ENCODE results near the gene FTO.

FTO gene

DNA sequence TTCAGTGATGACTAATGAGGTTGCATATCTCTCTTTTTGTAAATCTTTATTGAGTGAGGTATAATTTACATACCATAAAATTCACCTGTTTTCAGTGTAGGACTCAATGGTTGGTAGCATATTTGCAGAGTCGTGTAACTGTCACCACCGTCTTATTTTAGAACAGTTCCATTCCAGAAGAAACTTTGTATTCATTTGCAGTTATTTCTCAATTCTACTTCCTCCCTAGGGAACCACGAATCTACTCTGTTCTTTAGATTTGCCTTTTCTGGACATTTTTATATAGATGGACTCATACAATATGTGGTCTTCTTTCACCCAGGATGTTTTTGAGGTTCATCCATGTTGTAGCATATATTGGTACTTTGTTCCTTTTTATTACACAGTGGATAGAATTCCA lies 3.7 kb downstream of the FTO start:
- H3K27ac ChIP-seq, result no peak overlapping the region
- no peak for DNase-seq (ENCODE audit: low read depth, low spot score)

DNA sequence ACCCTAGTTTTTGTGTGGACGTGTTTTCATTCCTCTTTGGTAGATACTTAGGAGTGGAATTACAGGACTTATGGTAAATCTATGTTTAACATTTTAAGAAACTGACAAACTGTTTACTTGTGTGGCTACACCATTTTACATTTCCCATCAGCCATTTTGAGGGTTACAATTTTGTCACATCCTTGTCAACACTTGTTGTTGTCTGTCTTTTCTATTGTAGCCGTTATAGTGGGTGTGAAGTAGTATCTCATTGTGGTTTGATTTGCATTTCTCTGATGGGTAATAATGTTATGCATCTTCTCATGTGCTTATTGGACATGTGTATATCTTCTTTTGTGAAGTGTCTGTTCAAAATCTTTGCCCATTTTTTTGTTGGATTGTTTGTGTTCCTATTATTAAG lies 4.5 kb downstream of the FTO start:
- no peak overlapping the region for H3K27ac ChIP-seq
- DNase-seq (ENCODE audit: low read depth, low spot score), result no peak

DNA sequence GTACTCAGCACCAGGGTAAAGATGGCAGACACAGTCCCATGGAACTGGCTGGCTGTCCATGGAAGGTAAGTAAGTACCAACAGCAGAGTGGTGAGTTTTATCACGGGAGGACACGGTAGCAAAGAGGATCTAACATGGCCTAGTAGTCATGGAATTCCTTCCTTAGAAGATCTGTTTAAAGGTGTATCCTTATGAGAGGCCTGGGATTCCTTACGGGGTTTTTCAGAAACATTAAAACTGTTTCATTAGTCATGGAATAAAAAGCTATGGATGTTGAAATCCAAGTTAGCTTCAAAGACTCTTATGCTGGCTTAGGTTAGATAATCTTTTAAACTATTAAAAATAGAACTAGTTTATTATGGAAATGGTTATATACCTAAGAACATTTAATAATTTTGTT lies 7.4 kb downstream of the FTO start:
- no peak overlapping the region for H3K27ac ChIP-seq
- DNase-seq (ENCODE audit: low read depth, low spot score), result no peak

DNA sequence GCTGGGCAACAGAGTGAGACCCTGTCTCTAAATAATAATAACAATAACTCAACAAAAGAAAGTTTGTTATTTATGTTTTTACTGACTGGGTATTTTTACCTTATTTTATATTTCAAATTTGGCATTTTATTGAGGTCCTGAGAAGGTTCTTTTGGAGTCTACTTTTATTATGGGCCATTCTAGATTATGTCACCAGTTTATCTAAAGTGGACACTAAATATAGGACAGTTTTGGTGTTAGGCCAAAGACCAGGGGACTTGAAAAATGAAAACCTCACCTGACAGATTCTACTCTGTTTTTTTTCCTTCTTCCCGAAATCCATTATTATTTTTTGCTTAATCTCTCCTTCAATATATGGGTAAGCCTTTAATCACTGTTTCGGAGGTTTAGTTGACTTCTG lies 8.1 kb downstream of the FTO start:
- no peak for DNase-seq (ENCODE audit: low read depth, low spot score)
- H3K27ac ChIP-seq, result no peak overlapping the region

DNA sequence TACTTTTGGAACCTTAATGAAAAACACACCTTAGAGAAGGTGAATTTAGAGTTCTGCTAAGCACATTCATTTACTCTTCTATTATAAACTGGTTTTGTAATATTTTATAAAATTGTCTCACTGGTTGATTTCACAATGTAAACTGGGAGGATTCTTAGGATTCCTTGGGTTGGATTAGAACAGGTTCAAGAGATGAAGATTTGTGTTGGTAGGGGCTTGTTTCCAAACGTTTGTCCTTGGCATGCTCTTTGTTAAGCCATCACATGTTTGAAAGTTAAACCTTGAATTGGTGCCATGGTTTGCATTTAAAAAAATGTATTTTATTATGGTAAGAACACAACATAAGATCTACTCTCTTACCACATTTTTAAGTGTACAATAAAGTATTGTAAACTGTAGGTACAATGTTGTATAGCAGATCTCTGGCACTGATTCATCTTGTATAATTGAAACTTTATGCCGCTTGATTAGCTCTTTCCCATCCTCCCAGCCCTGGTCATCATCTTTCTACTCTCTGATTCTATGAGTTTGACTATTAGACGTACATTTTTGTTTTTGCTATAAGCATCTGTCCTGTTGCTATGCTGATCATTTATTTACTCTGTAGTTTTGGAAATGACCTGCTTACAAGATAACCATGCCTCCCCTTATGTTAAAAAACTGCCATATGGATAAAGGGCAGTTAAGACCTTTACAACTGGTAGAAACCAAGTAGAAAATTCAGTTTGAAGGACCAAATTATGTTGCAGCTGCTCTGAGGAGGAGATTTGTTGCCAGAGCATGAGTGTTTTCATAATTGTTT lies 9.6 kb downstream of the FTO start:
- no peak for DNase-seq (ENCODE audit: low read depth, low spot score)
- H3K27ac ChIP-seq, result no peak overlapping the region

DNA sequence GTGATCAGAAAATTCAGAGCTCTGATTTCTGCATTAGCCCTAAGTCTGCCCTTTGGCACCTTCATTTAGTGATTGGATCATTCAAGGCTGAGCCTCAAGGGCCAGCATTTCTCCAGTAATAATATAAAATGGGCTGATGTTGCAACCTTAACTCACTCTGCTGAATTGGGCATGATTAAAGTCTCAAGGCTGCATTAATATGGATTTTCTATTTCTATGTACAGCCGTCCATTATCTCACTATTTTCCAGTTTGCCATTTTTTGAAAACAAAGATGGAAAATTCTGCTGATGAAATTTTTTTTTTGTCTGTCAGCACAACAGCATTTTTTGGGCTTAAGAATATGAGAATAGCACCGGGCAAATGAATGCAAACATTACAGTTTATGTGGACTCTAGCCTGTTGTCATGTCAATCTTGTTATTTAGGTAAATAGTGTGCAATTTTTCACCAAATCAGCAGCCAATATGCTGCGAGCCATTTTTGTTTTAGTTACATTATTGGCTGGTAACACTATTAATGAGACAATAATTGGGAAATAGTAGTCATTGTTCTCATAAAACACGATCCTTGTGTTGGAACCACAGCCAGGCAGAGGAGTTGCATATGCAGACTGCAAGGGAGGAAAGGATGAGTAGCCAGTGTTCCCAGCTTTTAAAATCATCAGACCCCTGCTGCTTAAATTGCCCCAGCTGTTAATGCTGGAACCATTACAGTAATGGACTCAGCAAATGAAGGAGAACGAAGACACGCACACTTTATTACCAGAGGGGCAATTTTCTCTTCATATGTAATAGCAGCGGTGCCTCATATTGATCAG lies 10.5 kb downstream of the FTO start:
- DNase-seq (ENCODE audit: low read depth, low spot score), result no peak
- H3K27ac ChIP-seq, result no peak overlapping the region

DNA sequence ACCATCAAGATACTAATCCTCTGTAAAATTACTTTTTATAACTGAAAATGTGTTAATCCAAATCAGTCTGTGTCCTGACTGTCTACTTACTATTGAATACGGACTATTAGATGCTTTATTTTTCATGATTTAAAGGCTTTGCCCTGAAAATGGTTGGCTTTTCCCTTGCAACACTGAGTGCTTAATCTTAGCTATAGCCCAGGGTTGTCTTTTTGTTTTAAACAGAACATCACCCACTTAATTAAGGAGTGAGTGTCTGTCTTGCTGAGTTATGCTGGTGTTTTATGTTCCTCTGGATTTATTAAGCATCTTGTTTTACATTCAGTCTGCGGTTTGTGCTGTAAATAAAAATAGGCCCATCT lies 11.0 kb downstream of the FTO start:
- DNase-seq (ENCODE audit: low read depth, low spot score), result no peak
- H3K27ac ChIP-seq, result no peak overlapping the region

DNA sequence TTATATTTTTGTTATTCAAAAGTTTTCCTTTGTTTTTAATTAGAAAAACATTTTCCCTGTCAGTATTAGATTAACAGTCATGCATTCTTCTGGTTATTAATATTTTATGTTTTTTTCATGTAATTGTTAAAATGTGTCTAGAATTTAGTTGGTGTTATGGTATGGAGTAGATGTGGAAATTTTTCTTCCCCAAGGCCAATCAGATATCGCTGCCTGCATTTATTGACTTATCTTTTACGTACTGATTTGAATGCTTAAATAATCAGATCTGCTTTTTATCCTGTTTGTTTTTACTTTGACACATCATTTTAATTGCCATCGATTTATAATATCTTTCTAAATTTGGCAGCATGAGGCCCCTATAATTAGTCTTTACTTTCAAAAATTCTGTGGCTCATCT lies 13.6 kb downstream of the FTO start:
- no peak overlapping the region for H3K27ac ChIP-seq

DNA sequence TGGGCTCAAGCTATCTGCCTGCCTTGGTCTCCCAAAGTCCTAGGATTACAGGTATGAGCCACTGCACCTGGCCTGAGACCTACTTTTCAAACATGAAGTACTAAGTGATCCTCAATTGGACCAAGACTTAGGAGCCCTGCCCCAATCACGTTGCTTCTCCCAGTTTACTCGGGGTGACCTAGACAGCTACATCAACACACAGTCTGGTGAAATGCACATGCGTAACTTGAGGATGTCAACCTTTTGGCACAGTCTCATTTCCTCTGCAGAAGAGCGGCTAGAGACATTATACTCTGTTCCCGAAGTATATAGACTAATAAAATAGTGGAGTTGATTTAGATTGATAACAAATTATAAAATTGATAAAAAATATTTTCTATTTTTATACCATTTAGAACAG lies 17.1 kb downstream of the FTO start:
- DNase-seq (ENCODE audit: low read depth, low spot score), result no peak
- no peak overlapping the region for H3K27ac ChIP-seq

More for the DNA sequence above, 13.6 kb downstream of the FTO start:
- DNase-seq (ENCODE audit: low read depth, low spot score), result no peak

DNA sequence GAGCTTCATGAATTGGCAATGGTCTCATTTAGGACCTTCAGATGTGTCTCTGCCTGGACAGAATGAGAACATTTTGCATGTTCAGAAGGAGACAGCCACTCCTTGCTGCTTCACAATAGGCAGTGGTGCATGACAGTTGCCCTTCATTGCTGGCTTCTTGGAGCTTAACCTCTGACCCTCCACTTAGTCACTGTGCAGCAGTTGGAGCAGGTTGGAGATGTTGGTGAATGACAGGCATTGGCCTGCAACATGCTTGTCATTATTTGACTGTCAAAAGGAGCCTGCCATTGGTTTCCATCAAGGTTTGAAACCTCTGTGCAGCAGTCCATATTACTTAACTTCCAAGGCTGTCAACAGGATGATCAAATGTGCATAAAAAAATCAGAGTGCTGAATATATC lies 22.7 kb downstream of the FTO start:
- no peak overlapping the region for H3K27ac ChIP-seq
- DNase-seq (ENCODE audit: low read depth, low spot score), result peak; percentile 20

DNA sequence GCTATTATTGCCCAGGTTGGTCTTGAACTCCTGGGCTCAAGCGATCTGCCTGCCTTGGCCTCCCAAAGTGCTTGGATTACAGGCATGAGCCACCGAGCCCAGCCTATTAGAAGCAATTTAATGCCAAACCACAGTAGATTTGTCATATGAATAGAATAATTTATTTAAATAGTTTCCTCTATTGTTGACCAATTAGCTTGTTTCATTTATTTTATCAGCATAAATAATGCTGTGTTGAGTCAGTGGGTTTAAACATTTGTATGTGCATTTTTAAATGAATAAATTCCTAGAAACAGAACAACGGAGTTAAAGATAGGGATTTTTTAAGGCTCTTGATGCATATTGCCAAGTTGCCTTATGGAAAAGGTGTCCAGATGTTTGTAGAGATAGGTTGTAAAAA lies 26.7 kb downstream of the FTO start:
- no peak overlapping the region for H3K27ac ChIP-seq
- DNase-seq (ENCODE audit: low read depth, low spot score), result no peak

DNA sequence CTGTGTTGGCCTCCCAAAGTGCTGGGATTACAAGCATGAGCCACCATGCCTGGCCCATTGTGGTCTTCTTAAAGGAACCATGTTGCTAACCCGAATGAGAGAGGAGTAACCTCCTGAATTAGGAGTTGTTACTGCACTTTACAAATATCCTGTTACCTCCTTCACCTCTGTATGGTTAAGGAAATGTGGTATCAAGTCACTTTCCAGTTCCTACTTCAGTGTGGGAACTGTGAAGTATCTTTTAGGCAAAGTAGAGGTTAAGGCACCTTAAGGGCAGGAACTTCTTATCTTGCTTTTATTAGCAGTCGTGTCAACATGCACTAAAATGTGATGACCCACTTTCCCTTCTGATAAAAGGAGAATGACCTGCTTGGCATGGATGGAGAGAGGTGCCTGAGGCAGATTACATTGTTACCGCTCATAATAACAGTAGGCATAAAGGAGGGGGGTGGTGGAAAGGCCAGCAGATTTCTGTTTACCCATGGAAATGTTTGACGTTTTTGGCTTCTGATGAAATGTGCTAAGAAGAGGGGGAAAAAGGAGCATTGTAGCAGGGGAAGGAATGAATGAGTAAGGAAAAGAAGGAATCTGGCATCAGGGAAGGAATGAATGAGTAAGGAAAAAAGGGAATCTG lies 28.5 kb downstream of the FTO start:
- DNase-seq (ENCODE audit: low read depth, low spot score), result no peak

DNA sequence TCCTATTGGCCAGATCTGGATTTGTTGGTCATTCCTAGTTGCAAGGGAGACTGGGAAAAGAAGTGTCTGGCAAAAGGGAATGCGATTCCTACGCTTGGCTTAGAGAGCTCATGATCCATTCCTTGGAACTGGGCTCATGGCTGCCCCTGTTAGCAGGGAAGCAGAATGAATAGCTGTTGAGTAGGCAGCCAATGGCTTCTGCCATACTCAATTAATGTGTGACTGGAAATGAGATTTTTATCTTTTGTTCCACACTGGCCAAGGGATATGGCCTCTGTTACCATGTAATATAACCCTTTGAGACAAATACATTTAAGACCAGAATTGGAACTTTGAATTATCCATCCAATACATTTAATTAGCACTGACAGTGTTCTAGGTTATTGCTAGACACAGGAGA lies 31.0 kb downstream of the FTO start:
- no peak overlapping the region for H3K27ac ChIP-seq
- DNase-seq (ENCODE audit: low read depth, low spot score), result no peak

More for the DNA sequence above, 28.5 kb downstream of the FTO start:
- no peak overlapping the region for H3K27ac ChIP-seq

DNA sequence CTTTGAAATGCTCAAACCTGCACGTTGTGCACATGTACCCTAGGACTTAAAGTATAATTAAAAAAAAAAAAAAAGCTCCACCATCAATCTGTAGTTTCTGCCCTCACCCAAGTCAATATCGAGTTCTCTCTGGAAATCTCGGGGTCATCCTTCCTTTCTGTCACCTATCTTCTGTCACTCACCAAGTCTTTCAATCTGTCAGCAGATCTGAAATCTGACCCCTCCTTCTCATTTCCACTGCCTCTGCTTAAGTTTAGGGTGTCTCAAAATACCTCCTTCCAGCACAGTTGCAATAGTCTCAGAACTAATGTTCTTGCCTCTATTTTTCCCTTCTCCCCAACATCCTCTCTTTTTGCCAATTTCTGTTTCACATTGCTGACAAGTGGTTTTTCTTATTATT lies 32.3 kb downstream of the FTO start:
- H3K27ac ChIP-seq, result no peak overlapping the region
- no peak for DNase-seq (ENCODE audit: low read depth, low spot score)

DNA sequence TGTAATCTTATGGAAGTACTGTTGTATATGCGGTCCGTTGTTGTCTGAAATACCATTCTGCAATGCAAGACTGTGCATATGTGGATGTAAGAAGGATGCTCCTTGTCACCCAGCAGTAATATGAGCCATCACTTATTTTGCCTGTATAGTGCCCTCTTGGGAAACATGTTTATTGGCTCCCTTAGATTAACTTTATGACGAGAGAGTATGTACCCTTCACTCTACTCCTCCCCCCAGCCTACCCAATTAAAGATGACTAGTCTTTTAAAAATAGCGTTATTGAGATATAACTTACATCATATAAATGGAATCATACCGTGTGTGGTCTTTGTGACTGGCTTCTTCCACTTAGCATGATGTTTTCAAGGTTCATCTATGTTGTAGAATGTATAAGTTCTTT lies 33.6 kb downstream of the FTO start:
- DNase-seq (ENCODE audit: low read depth, low spot score), result no peak

DNA sequence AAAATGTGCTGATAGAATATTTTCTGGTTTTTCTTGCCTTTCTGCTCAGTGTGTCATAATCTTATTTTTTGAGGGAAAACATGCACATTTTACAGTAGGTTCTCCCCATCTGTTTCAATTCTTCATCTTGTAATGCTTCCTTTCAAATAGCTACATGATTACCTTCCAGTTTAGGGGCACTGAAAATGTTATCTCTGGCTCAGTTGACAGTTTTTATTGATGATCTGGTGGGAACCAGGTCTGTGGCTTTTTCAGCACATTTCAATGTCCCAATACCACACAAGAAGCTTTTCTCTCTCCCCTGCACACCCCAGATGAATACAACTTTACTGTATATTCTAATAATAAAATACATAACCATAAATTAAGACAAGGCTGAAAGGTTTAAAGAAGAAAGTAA lies 36.5 kb downstream of the FTO start:
- H3K27ac ChIP-seq, result no peak overlapping the region
- no peak for DNase-seq (ENCODE audit: low read depth, low spot score)

More for the DNA sequence above, 33.6 kb downstream of the FTO start:
- H3K27ac ChIP-seq, result no peak overlapping the region

DNA sequence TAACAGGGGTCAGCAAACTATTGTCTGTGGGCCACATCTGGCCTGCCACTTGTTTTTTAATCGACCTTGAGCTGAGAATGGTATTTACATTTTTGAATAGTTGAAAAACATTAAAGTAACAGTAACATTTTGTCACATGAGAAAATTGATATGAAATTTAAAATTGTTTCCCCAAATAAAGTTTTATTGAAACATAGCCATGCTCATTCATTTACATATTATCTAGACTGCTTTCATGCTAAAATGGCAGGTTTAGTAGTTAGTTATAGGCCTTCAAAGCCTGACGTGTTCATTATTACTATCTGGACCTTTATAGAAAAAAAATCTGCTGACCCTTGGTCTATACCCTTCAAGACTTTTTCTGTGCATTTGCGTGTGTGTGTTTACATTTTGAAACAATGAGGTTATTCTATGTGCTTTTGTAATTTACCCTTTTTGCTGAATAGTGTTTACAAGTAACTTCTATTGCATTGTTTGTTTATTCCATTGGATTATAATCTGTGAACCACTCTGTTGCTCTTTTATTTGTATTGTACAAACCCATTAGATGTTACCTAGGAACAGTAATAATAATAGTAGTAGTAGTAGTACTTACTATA lies 37.1 kb downstream of the FTO start:
- no peak for DNase-seq (ENCODE audit: low read depth, low spot score)
- peak overlapping the region; percentile 32 for H3K27ac ChIP-seq

DNA sequence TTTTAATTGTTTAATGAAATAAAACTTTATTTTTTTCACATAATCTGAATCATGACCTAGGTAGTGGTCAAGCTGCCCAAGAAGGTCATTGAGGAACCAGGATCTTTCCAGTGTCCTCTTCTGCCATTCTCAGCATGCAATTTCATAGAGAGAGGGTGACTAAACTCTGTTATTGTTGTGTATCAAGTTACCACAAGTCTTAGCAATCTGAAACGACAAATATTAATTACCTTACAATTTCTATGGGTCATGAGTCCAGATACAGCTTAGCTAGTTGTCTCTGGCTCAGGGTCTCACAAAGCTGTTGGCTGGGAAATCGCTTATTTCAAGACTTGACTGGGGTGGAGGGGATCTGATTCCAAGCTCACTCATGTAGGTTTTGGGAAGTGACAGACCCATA lies 37.6 kb downstream of the FTO start:
- DNase-seq (ENCODE audit: low read depth, low spot score), result peak; percentile 12
- peak overlapping the region; percentile 32 for H3K27ac ChIP-seq

DNA sequence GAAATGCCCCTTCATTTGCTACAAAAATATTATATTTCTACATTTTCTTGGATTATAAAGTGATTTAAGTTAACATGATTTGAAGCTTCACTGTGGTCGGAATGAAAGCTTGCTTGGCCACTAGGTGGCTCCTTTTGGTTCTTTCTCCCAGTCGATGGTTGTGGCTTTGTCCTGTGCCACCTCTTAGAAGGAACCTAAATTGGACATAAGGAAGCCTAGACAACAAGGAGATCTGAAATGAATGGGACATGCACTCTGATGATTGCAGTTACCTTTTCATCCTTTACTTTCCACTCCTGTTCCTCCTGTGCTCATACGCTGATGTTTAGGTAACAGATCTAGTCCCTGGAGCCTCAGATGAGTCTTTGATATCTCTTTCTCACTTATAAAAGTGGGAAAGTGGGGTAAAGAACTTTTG lies 39.2 kb downstream of the FTO start:
- no peak overlapping the region for H3K27ac ChIP-seq

DNA sequence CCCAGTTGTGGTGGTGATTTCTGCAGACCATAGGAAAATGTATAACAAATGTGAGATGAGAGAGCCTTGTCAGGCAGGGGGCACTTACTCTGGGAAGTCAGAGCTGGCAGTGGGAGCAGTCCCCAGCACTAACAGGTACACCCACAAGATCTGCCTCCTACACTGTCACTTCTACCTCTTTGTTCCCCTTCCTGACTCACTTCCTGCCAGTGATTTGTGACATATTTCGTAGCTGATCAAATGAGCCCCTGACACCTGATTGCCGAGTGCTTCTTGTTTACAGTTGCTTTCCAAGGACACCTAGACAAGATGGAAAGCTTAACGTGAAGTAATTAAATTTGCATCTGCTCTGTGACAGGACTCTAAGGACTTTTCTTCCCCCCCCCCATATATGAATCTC lies 40.5 kb downstream of the FTO start:
- no peak for DNase-seq (ENCODE audit: low read depth, low spot score)
- H3K27ac ChIP-seq, result peak overlapping the region; percentile 81

More for the DNA sequence above, 39.2 kb downstream of the FTO start:
- DNase-seq (ENCODE audit: low read depth, low spot score), result no peak

DNA sequence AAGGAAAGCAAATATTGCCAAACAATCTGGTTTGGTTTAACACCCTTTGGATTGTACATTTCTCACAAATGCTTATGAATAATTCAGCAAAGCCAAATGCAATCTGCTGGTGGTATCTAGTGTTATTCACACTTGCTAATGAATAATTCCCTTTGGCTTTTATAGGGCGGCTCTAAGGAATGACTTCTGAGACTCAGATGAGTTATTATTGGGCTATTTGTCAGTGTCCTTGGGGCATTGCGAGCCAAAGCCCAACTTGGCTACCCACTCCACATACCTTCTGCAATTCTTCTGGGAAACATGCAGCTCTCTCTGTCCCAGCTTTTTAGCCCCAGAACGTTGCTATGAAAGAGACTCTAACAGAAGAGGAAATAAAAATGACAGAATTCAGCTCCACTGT lies 41.1 kb downstream of the FTO start:
- DNase-seq (ENCODE audit: low read depth, low spot score), result no peak
- H3K27ac ChIP-seq, result peak overlapping the region; percentile 81

All from epithelial cell of prostate (primary cell).